GM12874 (cell line): ENCODE measurements around the gene ZNF678.
A peak's percentile ranks its signal among the peaks of the same experiment; 100 is the strongest.

ENCODE experiments used
- TF ChIP-seq, protein P1 (sequence below): IDR thresholded peaks from 2 replicates; pipeline ENCODE4 v1.5.1; 2011; ENCODE audit warnings: low read depth, mild to moderate bottlenecking, control low read depth, low read length, moderate library complexity; ENCODE audit not compliant: insufficient read depth

ZNF678 gene

DNA sequence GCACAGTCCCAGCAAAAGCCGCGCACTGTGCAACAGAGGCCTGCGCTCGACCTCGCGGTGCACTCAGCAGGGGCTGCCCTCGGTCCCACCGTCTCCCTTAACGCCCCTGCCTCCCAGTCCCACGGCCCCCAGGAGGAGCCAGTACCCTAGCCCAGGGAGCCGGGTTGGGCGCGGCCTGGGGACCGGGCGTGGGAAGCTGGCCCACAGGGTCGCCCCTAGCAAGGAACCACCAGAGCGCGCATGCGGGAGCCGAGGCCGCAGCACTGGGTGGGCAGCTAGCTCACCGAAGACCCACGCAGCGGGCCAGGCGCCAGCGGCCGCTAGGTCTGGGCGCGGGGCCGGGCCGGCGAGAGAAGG is 21.6 kb upstream of the ZNF678 start:
- TF ChIP-seq, protein P1, sequence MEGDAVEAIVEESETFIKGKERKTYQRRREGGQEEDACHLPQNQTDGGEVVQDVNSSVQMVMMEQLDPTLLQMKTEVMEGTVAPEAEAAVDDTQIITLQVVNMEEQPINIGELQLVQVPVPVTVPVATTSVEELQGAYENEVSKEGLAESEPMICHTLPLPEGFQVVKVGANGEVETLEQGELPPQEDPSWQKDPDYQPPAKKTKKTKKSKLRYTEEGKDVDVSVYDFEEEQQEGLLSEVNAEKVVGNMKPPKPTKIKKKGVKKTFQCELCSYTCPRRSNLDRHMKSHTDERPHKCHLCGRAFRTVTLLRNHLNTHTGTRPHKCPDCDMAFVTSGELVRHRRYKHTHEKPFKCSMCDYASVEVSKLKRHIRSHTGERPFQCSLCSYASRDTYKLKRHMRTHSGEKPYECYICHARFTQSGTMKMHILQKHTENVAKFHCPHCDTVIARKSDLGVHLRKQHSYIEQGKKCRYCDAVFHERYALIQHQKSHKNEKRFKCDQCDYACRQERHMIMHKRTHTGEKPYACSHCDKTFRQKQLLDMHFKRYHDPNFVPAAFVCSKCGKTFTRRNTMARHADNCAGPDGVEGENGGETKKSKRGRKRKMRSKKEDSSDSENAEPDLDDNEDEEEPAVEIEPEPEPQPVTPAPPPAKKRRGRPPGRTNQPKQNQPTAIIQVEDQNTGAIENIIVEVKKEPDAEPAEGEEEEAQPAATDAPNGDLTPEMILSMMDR, result no peak

GRCh38 chr1:227542153-227543120 is 20.9 kb upstream of the ZNF678 start:
- TF ChIP-seq, protein P1, result peak; percentile 97

- TF ChIP-seq, protein P1, result no peak
These were observed 19.9 kb upstream of the ZNF678 start for GRCh38 chr1:227543283-227544066.

DNA sequence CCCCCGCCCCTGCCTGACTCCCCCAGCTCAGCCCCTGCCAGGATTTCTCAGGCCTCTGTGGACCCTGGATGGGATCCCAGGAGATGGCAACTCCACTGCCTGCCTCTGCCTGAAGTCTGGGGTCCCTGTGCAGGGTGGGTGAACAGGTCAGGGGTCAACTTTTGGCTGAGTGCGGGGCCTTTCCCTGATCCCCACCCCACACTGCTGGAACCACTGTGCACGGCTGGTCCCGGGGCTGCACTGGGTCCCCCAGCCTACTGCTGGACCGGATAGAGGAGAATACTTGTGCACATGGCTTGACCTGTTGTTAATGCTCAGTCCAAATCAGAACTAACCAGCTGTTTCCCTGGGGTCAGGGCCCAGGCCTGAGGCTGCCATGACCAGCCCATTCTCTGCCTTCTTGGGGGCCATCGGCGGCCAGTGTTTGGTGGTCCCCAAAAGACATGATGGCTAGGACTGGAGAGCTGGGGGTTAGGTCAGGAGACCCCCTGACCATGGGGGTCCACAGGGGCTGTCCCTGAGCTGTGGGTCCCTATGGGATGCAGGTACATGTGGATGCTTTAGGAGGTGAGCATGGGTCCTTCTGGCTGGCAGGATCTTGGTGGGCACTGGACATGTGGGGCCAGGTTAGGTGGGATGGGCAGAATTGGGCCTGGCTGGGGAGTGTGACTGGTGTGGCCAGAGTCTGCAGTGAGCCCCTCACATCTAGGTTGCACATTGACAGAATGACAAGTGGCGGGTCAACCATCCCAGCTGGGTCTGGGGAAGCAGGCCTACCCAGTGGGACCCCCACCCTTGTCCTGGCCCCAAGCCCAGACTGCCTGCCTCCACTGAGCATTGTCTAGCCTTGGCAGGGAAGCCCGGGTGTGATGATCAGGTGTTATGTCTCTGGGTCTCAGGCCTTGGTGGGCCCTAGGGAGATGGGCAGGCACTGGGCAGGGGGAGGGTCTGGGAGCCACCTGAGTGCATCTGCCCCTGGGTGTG is 19.0 kb upstream of the ZNF678 start:
- TF ChIP-seq, protein P1, result no peak

- TF ChIP-seq, protein P1, result no peak
These were observed 18.0 kb upstream of the ZNF678 start for GRCh38 chr1:227545361-227545760.

- TF ChIP-seq, protein P1, result no peak
These were observed 17.3 kb upstream of the ZNF678 start for GRCh38 chr1:227546059-227546458.
